Ovary (tissue), 9 donors: ENCODE results near the gene CAVIN1. TPM values are rescaled to one million over a fixed set of nuclear protein-coding genes. Genes with fewer than 3 reads are reported as not detected.
"Not testable (repeated sequence)": the region's sequence is repeated elsewhere in the genome, so short reads cannot be mapped to it uniquely, and the experiment has no call there.

ENCODE experiments used
- DNase-seq, 5 donors: peaks; one replicate each; pipeline ENCODE4 v3.0.0-alpha.2; 2019 to 2020
- H3K27ac ChIP-seq, 2 donors: fragments of 200-600 bp; one replicate each; pipeline versions ENCODE4 v1.5.1 to v1.8.0; 2019 to 2022
- H3K27me3 ChIP-seq: fragments of 200-600 bp; one replicate; pipeline ENCODE4 v1.8.0; 2022
- H3K36me3 ChIP-seq: fragments of 200-600 bp; sonication (generic); one replicate; pipeline ENCODE4 v1.5.1; 2019
- H3K4me1 ChIP-seq: one replicate; pipeline ENCODE4 v1.8.1; 2013; ENCODE audit warnings: mild to moderate bottlenecking, moderate library complexity; ENCODE audit not compliant: insufficient read depth
- H3K4me3 ChIP-seq: fragments of 200-600 bp; sonication (generic); one replicate; pipeline ENCODE4 v1.5.1; 2017
- H3K9me3 ChIP-seq, 2 donors: fragments of 200-600 bp in 1 of 2; sonication (generic) in 1 of 2; one replicate each; pipeline versions ENCODE4 v1.5.1 to v1.8.1; 2013 to 2019; ENCODE audit warnings: mild to moderate bottlenecking in 1 of 2, moderate library complexity in 1 of 2
- EP300 ChIP-seq: sonication (generic); formaldehyde crosslinking; IDR thresholded peaks from one replicate; pipeline ENCODE4 v1.6.1; 2017; ENCODE audit warnings: antibody characterized with exemption
- POLR2A ChIP-seq: fragments of 450-650 bp; IDR thresholded peaks from one replicate; pipeline ENCODE4 v1.6.1; 2017; ENCODE audit warnings: antibody characterized with exemption, mild to moderate bottlenecking, moderate library complexity
- WGBS, 3 donors: extraction: QIAGEN DNeasy Blood & Tissue Kit in 1 of 3; methylation state at CpG; one replicate each; pipeline versions ENCODE4 v1.1.5 to v1.1.7; 2013 to 2017; 5-methylcytosine and 5-hydroxymethylcytosine counted together
- intact Hi-C, 4 donors: fragments of 100-400 bp; cut with DNase I; formaldehyde crosslinking; loops; one replicate each; pipeline versions ENCODE4 v1.11.0 to v1.15.1; 2022 to 2023
- polyA plus RNA-seq, 2 donors: library from polyadenylated mRNA; stranded (reverse); fragments of 200-250 nt in 1 of 2; fragments of 350-450 nt in 1 of 2; fragmentation: Illumina TruSeq in 1 of 2; extraction: RNeasy Lipid Tissue Mini Kit (QIAGEN cat#74804) in 1 of 2; gene quantifications; one replicate each; pipeline ENCODE4 v1.2.3, GENCODE V29; 2013 to 2014
- total RNA-seq, 7 donors: library from RNA; depleted of rRNA in 2 of 7; stranded (reverse); fragments of >200 nt in 2 of 7; fragmentation: NEBNext Ultra II Directional in 3 of 7; extraction: Animal tissue kit (Norgen Biotek cat#: 25700) in 3 of 7; gene quantifications; one replicate each; pipeline versions ENCODE4 v1.1.0 to v1.2.4, GENCODE V29; 2016 to 2023
- TF ChIP-seq, protein P1 (sequence below), 3 donors: fragments of 450-650 bp in 2 of 3; fragments of 200-600 bp in 1 of 3; IDR thresholded peaks; one replicate each; pipeline versions ENCODE4 v1.5.1 to v1.8.0; 2016 to 2022; ENCODE audit warnings: antibody characterized with exemption in 3 of 3, mild to moderate bottlenecking in 1 of 3
- donor health status: DM: no; HTN: no; CAD: no; lungs with moderate emphysema.
- donor health status: DM: no; HTN: no; CAD: no.
- donor health status: Bipolar disorder and iron deficiency.
- donor health status: DM: yes; HTN: yes; CAD: no.
- donor health status: DM: no; HTN: no; CAD: no.
- donor health status: DM: yes; HTN: yes; CAD: no.

CAVIN1 gene
- total and polyA plus RNA-seq, 9 donors: 122 to 407 (median 254) TPM

DNA sequence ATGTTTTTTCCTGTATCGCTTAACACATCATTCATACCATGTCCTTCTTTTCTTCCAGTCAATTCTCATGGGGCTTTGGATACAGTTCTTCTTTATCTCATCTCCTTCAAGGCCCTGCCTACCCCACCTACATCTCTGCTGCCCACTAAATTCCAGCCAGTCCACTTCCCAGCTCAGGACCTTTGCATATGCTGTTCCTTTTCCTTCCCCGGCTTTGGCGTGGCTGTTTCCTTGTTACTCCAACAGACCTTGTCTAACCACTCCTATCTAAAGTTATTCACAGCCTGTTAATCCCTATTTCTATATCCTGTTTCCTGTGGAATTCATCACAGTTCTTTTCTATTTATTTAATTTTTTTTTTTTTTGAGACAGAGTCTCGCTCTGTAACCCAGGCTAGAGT, 28.2 kb downstream of the CAVIN1 start:
- TF ChIP-seq, protein P1, sequence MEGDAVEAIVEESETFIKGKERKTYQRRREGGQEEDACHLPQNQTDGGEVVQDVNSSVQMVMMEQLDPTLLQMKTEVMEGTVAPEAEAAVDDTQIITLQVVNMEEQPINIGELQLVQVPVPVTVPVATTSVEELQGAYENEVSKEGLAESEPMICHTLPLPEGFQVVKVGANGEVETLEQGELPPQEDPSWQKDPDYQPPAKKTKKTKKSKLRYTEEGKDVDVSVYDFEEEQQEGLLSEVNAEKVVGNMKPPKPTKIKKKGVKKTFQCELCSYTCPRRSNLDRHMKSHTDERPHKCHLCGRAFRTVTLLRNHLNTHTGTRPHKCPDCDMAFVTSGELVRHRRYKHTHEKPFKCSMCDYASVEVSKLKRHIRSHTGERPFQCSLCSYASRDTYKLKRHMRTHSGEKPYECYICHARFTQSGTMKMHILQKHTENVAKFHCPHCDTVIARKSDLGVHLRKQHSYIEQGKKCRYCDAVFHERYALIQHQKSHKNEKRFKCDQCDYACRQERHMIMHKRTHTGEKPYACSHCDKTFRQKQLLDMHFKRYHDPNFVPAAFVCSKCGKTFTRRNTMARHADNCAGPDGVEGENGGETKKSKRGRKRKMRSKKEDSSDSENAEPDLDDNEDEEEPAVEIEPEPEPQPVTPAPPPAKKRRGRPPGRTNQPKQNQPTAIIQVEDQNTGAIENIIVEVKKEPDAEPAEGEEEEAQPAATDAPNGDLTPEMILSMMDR (IDR thresholded peaks at IDR 0.05): no peak
- TF ChIP-seq POLR2A: no peak
- no peak for TF ChIP-seq EP300
- no peak for DNase-seq
- Histone ChIP-seq H3K36me3 (no peaks in the 10 kb centered on the region), H3K9me3 (no peaks in the 10 kb centered on the region), H3K27ac (no peak overlapping the region), H3K4me1 (peaks cover 1% of the 10 kb centered on the region), H3K27me3 (no peaks in the 10 kb centered on the region), H3K4me3 (no peak overlapping the region)
- WGBS, 3 donors: 89 to 96% (median 93%) methylated on average over 4 of the region's 4 CpGs
- intact Hi-C loops: no loop called here

DNA sequence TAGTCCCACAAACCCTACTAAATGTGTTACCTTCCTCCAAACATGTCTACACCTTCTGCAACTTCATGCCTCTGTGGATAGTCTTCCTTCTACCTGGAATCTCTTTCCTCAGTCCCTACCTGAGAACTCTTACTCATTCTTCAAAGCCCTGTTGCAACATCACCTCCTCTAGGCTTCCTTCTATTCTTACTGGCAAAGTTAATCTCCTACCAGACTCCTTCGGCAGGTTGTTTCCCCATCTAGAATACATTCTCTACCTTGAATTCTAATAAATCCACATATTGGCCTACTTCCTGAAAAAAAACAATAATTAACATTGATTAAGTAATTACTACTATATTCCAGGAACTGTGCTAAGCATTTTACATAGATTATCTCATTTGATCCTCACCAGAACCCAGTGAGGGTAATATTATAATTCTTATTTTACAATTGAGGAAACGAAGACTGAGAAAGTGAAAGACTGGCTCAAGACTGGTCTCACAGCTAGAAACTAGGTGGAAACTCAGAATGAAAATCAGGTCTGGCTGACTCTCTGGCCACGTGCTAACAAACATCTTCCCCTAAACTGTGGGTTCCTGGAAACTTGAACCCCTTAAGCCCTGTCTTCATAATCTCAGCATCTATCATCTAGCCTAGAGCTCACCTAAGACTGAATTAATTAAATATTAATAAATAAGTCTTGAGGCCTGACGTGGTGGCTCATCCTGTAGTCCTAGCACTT, 30.2 kb downstream of the CAVIN1 start:
- WGBS, 3 donors: 88 to 90% (median 90%) methylated on average over 4 of the region's 4 CpGs
- intact Hi-C loops: no loop called here
- DNase-seq: no peak
- H3K4me1 ChIP-seq: no peaks in the 10 kb centered on the region
- TF ChIP-seq EP300 (no peak), POLR2A (no peak)
- TF ChIP-seq, protein P1 (IDR thresholded peaks at IDR 0.05): no peak
- no peaks in the 10 kb centered on the region for H3K27me3 ChIP-seq
- no peaks in the 10 kb centered on the region for H3K9me3 ChIP-seq
- no peaks in the 10 kb centered on the region for H3K36me3 ChIP-seq
- no peak overlapping the region for H3K4me3 ChIP-seq
- H3K27ac ChIP-seq: no peak overlapping the region

DNA sequence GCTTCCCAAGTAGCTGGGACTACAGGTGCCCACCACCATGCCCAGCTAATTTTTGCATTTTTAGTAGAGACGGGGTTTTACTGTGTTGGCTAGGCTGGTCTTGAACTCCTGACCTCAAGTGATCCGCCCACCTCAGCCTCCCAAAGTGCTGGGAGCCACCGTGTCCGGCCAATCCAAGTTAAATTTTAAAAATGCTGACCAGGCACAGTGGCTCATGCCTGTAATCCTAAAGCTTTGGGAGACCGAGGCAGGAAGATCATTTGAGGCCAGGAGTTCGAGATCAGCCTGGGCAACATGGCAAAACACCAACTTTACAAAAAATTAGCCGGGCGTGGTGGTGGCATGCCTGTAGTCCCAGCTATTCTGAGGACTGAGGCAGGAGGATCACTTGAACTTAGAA, 31.6 kb downstream of the CAVIN1 start:
- H3K36me3 ChIP-seq, intact Hi-C loops, H3K9me3 ChIP-seq, H3K4me3 ChIP-seq, H3K27ac ChIP-seq, H3K27me3 ChIP-seq, H3K4me1 ChIP-seq: not testable (repeated sequence)
- peak in 1 of 5 donors; percentile 13 for DNase-seq
- WGBS, 3 donors: 84 to 91% (median 88%) methylated on average over 8 of the region's 8 CpGs

DNA sequence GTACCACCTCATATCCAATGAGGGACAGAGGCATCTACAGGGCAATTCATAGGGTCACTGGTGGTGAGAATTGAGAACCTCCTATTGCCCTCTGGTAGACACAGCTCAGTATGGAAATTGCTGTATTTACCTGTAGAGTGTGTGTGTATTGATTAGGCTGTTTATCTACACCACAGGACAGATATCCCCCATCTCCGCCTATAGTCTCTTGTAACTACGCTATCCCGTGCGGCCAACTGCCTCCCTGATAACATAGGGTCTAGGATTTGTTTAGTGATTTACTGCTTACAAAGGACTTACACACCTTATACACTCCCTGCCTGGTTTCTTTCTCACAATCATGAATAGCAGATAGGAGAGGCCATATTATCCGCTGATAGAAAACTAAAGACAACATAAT, 33.2 kb downstream of the CAVIN1 start:
- Histone ChIP-seq H3K36me3 (no peaks in the 10 kb centered on the region), H3K27me3 (no peaks in the 10 kb centered on the region), H3K9me3 (no peaks in the 10 kb centered on the region), H3K4me1 (peaks cover 1% of the 10 kb centered on the region), H3K27ac (no peak overlapping the region), H3K4me3 (no peak overlapping the region)
- intact Hi-C loops: no loop called here
- no peak for TF ChIP-seq EP300
- TF ChIP-seq, protein P1 (IDR thresholded peaks at IDR 0.05): no peak
- no peak for TF ChIP-seq POLR2A
- 97 to 99% (median 98%) methylated on average over 5 of the region's 5 CpGs for WGBS, 3 donors
- DNase-seq: peak in 1 of 5 donors; percentile 18

DNA sequence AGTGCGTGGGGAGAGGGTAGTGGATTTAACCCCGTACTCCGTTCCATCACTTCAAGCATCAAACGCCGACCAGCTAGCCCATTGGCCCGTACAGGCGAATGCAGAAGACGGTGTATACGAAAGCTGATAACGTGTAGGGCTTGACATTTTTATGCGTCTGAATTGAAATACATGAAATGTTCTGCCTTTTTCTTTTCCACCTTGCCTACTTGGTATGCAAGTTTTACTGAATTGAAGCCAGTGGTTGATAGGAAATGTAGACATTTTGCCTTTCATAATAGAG, 34.0 kb downstream of the CAVIN1 start:
- peak overlapping the region; percentile 60 to 77 for H3K27ac ChIP-seq
- peaks cover 1% of the 10 kb centered on the region for H3K4me1 ChIP-seq

More for the DNA sequence above, 34.0 kb downstream of the CAVIN1 start:
- 2 to 3% (median 3%) methylated on average over 11 of the region's 11 CpGs for WGBS, 3 donors
- Histone ChIP-seq H3K27me3 (no peaks in the 10 kb centered on the region), H3K4me3 (peak overlapping the region; percentile 45), H3K9me3 (no peaks in the 10 kb centered on the region), H3K36me3 (no peaks in the 10 kb centered on the region)
- intact Hi-C loops: no loop called here
- no peak for DNase-seq
- TF ChIP-seq EP300: no peak
- no peak for TF ChIP-seq POLR2A
- TF ChIP-seq, protein P1 (IDR thresholded peaks at IDR 0.05): no peak
